A549 (cell line): ENCODE results near the gene UNC5C.

Source experiments
- ESRRA ChIP-seq: fragments of 150-350 bp; IDR thresholded peaks from 2 replicates; pipeline ENCODE4 v1.6.1; 2014; ENCODE audit warnings: mild to moderate bottlenecking, low read length, borderline replicate concordance
- HDAC2 ChIP-seq: fragments of 200-600 bp; sonication (generic); IDR thresholded peaks from 2 replicates; pipeline ENCODE4 v1.6.1; 2016
- KDM1A ChIP-seq: fragments of 200-600 bp; sonication (generic); IDR thresholded peaks from 2 replicates; pipeline ENCODE4 v1.6.1; 2016; ENCODE audit warnings: low read depth, mild to moderate bottlenecking
- RCOR1 ChIP-seq: fragments of 150-350 bp; IDR thresholded peaks from 2 replicates; pipeline ENCODE4 v1.6.1; 2014; ENCODE audit warnings: antibody characterized with exemption, low read length, low read depth
- TF ChIP-seq, protein P1 (sequence below): fragments of >200 bp; sonication (Bioruptor Twin); formaldehyde crosslinking; IDR thresholded peaks from 3 replicates; pipeline ENCODE4 v1.5.1; 2016

DNA sequence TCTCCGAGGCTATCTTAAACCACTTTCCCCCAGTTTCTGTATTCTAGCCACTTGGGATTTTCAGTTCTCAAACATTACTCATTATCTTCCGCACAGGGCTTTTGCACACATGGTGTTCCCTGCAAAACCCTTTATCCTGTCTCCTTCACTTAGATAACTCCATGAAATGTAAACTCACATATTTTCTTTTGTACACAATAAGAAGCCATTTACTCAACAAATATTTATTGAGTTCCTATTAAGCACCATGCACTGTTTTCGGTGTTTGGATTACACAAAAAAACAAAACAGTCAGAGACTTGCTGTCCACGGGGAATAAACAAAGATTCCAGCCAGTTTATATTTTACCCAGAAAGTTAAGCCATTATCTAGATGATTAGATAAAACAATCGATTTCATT, 42.5 kb upstream of the UNC5C start:
- TF ChIP-seq RCOR1 (no peak), HDAC2 (no peak), KDM1A (no peak), ESRRA (no peak)
- TF ChIP-seq, protein P1, sequence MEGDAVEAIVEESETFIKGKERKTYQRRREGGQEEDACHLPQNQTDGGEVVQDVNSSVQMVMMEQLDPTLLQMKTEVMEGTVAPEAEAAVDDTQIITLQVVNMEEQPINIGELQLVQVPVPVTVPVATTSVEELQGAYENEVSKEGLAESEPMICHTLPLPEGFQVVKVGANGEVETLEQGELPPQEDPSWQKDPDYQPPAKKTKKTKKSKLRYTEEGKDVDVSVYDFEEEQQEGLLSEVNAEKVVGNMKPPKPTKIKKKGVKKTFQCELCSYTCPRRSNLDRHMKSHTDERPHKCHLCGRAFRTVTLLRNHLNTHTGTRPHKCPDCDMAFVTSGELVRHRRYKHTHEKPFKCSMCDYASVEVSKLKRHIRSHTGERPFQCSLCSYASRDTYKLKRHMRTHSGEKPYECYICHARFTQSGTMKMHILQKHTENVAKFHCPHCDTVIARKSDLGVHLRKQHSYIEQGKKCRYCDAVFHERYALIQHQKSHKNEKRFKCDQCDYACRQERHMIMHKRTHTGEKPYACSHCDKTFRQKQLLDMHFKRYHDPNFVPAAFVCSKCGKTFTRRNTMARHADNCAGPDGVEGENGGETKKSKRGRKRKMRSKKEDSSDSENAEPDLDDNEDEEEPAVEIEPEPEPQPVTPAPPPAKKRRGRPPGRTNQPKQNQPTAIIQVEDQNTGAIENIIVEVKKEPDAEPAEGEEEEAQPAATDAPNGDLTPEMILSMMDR = no peak
